Endodermal cell (in vitro differentiated cells): ENCODE results near the gene HSPH1. TPM values are rescaled to one million over a fixed set of nuclear protein-coding genes. Genes with fewer than 3 reads are reported as not detected.

Source experiments
- DNase-seq: peaks from one replicate; pipeline ENCODE4 v3.0.0-alpha.2; 2017
- H3K27ac ChIP-seq: 2 replicates; pipeline ENCODE4 v1.5.1; 2013; ENCODE audit warnings: mild to moderate bottlenecking, low read depth, low read length, moderate library complexity
- H3K27me3 ChIP-seq: 2 replicates; pipeline ENCODE4 v1.6.1; 2013; ENCODE audit warnings: mild to moderate bottlenecking, low read length, moderate library complexity; ENCODE audit not compliant: insufficient read depth, control insufficient read depth, poor library complexity, severe bottlenecking
- H3K36me3 ChIP-seq: 2 replicates; pipeline ENCODE4 v1.7.0; 2013; ENCODE audit warnings: mild to moderate bottlenecking, low read length, moderate library complexity; ENCODE audit not compliant: control insufficient read depth, insufficient read depth
- H3K4me1 ChIP-seq: one replicate; pipeline ENCODE4 v1.7.0; 2013; ENCODE audit warnings: low read length; ENCODE audit not compliant: control insufficient read depth, insufficient read depth
- H3K4me3 ChIP-seq: 2 replicates; pipeline ENCODE4 v1.5.1; 2013; ENCODE audit warnings: mild to moderate bottlenecking, low read length, moderate library complexity
- H3K9ac ChIP-seq: 2 replicates; pipeline ENCODE4 v1.6.1; 2013; ENCODE audit warnings: mild to moderate bottlenecking, low read length, moderate library complexity; ENCODE audit not compliant: poor library complexity, severe bottlenecking; ENCODE audit errors: extremely low read depth
- H3K9me3 ChIP-seq: 2 replicates; pipeline ENCODE4 v1.6.1; 2013; ENCODE audit warnings: mild to moderate bottlenecking, low read length, moderate library complexity; ENCODE audit not compliant: control insufficient read depth
- H3K27ac Mint-ChIP-seq: 2 replicates; pipeline ENCODE4 v1.8.0; 2020; ENCODE audit warnings: mixed read lengths
- H3K27me3 Mint-ChIP-seq: 2 replicates; pipeline ENCODE4 v1.8.0; 2021; ENCODE audit warnings: mild to moderate bottlenecking, mixed read lengths; ENCODE audit not compliant: insufficient read depth
- H3K36me3 Mint-ChIP-seq: 2 replicates; pipeline ENCODE4 v1.8.0; 2020; ENCODE audit warnings: low read depth, mixed read lengths
- H3K4me1 Mint-ChIP-seq: 2 replicates; pipeline ENCODE4 v1.8.0; 2020; ENCODE audit warnings: mixed read lengths
- H3K4me3 Mint-ChIP-seq: 2 replicates; pipeline ENCODE4 v1.8.0; 2020; ENCODE audit warnings: mild to moderate bottlenecking, moderate library complexity, mixed read lengths
- H3K9me3 Mint-ChIP-seq: 2 replicates; pipeline ENCODE4 v1.8.0; 2020; ENCODE audit warnings: mild to moderate bottlenecking, mixed read lengths
- WGBS, 2 experiments: methylation state at CpG; one replicate each; pipeline versions ENCODE4 v1.1.5 to v1.1.7; 2013; ENCODE audit warnings: missing lambda C conversion rate in 2 of 2, mixed read lengths in 1 of 2; ENCODE audit not compliant: insufficient coverage in 1 of 2, insufficient read length in 1 of 2; 5-methylcytosine and 5-hydroxymethylcytosine counted together
- total RNA-seq, 2 donors: library from RNA; stranded (reverse); fragmentation: NEBNext Ultra II Directional in 1 of 2; extraction: Animal tissue kit (Norgen Biotek cat#: 25700) in 1 of 2; gene quantifications; 2 replicates in 1 of 2; 3 replicates in 1 of 2; pipeline ENCODE4 v1.2.1, GENCODE V29; 2021
- TF ChIP-seq, protein P1 (sequence below): fragments of 200-600 bp; sonication (generic); conservative IDR thresholded peaks from 2 replicates; pipeline ENCODE4 v1.5.0; 2021; ENCODE audit warnings: antibody characterized with exemption, mild to moderate bottlenecking

HSPH1 gene
- total RNA-seq, 2 donors from 2014 or later, result 88.0 to 120 TPM

DNA sequence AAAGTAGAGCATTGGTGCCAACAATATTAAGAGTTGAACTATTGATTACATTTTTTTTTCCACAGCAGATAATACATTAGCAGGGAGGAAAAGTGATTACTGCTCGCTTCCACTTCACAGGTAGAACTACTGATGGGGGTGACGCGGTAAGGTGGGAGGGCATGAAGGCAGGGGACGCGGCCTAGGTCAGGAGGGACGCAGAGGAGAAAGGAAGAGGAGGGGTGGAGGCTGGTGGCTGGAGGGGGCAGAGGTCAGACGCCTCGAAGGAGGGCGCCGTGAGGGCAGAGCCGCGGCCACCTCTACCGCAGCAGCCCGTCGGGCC, 37.8 kb upstream of the HSPH1 start:
- Histone ChIP-seq H3K36me3 (no peaks in the 10 kb centered on the region), H3K27ac (no peak overlapping the region), H3K9ac (no peak overlapping the region), H3K9me3 (no peaks in the 10 kb centered on the region), H3K27me3 (no peaks in the 10 kb centered on the region), H3K4me1 (no peaks in the 10 kb centered on the region), H3K4me3 (peak overlapping the region; percentile 74)
- WGBS, 2 experiments, result 13 to 80% methylated on average over 1 to 15 of the region's 15 CpGs
- TF ChIP-seq, protein P1, sequence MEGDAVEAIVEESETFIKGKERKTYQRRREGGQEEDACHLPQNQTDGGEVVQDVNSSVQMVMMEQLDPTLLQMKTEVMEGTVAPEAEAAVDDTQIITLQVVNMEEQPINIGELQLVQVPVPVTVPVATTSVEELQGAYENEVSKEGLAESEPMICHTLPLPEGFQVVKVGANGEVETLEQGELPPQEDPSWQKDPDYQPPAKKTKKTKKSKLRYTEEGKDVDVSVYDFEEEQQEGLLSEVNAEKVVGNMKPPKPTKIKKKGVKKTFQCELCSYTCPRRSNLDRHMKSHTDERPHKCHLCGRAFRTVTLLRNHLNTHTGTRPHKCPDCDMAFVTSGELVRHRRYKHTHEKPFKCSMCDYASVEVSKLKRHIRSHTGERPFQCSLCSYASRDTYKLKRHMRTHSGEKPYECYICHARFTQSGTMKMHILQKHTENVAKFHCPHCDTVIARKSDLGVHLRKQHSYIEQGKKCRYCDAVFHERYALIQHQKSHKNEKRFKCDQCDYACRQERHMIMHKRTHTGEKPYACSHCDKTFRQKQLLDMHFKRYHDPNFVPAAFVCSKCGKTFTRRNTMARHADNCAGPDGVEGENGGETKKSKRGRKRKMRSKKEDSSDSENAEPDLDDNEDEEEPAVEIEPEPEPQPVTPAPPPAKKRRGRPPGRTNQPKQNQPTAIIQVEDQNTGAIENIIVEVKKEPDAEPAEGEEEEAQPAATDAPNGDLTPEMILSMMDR, result no peak
- no peak for DNase-seq
- peaks cover 32% of the 10 kb centered on the region for H3K4me1 Mint-ChIP-seq
- H3K27me3 Mint-ChIP-seq, result no peaks in the 10 kb centered on the region
- H3K4me3 Mint-ChIP-seq, result peak overlapping the region; percentile 61
- H3K9me3 Mint-ChIP-seq, result no peaks in the 10 kb centered on the region
- no peaks in the 10 kb centered on the region for H3K36me3 Mint-ChIP-seq
- H3K27ac Mint-ChIP-seq, result peak overlapping the region; percentile 74

DNA sequence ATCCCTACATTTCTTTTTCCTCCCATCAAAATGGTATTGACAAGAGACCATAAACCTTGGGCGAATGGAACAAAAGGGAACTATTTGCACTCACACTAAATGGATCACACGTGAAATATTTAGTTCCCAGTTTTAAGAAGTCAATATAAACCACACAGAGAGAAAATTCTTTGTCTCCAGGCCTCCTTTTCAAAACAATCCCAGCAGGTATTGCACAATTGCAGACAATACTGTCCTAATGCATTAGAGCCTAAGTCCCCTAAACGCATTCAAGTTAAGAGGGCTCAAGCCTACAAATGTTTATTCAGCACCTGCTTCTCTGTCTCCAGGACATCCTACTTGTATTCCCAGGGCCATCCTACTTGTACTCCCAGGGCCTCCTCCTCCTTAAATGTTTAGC, 36.8 kb upstream of the HSPH1 start:
- Mint-ChIP-seq H3K4me1 (peaks cover 30% of the 10 kb centered on the region), H3K27ac (no peak overlapping the region), H3K27me3 (no peaks in the 10 kb centered on the region), H3K4me3 (no peak overlapping the region), H3K36me3 (no peaks in the 10 kb centered on the region), H3K9me3 (no peaks in the 10 kb centered on the region)
- Histone ChIP-seq H3K27ac (no peak overlapping the region), H3K9ac (no peak overlapping the region), H3K9me3 (no peaks in the 10 kb centered on the region), H3K4me3 (no peak overlapping the region), H3K4me1 (no peaks in the 10 kb centered on the region), H3K36me3 (no peaks in the 10 kb centered on the region), H3K27me3 (no peaks in the 10 kb centered on the region)
- TF ChIP-seq, protein P1, result no peak
- no peak for DNase-seq
- 90 to 91% methylated on average over 3 of the region's 3 CpGs for WGBS, 2 experiments

DNA sequence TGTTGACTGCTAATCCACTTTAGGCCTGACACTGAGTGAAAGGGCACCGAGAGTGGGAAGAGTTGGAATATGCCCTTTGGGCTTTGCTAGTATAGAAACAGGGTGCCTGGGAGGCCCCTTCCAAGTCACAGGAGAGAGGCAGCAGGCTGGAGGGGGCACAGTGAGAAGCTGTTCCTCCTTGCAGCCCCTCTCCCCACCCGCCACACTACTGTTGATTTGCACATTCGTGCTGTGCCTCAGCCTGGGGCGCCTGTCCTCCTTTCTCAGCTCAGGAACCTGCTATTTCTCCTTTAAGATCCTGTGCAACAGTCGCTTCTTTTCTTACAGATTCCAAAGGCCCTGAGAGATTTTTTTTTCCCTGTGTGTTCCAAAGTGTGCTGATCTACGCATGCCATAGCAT, 35.3 kb upstream of the HSPH1 start:
- Histone ChIP-seq H3K36me3 (no peaks in the 10 kb centered on the region), H3K4me3 (no peak overlapping the region), H3K4me1 (no peaks in the 10 kb centered on the region), H3K9me3 (no peaks in the 10 kb centered on the region), H3K9ac (no peak overlapping the region), H3K27ac (no peak overlapping the region), H3K27me3 (no peaks in the 10 kb centered on the region)
- H3K36me3 Mint-ChIP-seq, result no peaks in the 10 kb centered on the region
- TF ChIP-seq, protein P1, result no peak
- H3K27ac Mint-ChIP-seq, result no peak overlapping the region
- H3K27me3 Mint-ChIP-seq, result no peaks in the 10 kb centered on the region
- no peaks in the 10 kb centered on the region for H3K9me3 Mint-ChIP-seq
- no peak for DNase-seq
- no peak overlapping the region for H3K4me3 Mint-ChIP-seq
- H3K4me1 Mint-ChIP-seq, result peaks cover 27% of the 10 kb centered on the region
- WGBS, 2 experiments, result 78 to 82% methylated on average over 5 to 6 of the region's 6 CpGs
